GM19438 (cell line): ENCODE results near the gene SLC6A3.

ENCODE experiments used
- ATAC-seq: cut with Tn5 transposase; IDR thresholded peaks from one replicate; pipeline ENCODE4 v1.9.1; 2021; ENCODE audit warnings: low read depth; ENCODE audit not compliant: unreplicated experiment

SLC6A3 gene

DNA sequence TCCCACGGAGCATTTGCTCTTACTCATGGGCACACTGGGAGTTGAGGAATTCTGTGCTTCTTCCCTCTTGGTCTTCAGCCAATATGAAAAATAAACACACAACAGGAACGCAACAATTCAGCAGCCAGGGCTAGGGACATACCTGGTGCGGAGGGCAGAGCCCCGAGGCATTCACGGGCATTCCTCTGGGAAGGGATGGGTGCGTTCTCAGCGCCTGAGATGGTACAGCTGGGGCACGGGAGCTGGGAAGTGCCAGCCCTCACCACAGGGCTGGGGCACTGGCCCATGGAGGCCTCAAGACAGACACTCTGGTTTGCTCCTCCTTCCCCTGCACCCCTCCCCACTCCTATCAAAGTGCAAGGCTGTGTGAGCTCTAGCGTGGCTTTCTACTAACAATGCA is 2.1 kb downstream of the SLC6A3 start:
- no peak for ATAC-seq

DNA sequence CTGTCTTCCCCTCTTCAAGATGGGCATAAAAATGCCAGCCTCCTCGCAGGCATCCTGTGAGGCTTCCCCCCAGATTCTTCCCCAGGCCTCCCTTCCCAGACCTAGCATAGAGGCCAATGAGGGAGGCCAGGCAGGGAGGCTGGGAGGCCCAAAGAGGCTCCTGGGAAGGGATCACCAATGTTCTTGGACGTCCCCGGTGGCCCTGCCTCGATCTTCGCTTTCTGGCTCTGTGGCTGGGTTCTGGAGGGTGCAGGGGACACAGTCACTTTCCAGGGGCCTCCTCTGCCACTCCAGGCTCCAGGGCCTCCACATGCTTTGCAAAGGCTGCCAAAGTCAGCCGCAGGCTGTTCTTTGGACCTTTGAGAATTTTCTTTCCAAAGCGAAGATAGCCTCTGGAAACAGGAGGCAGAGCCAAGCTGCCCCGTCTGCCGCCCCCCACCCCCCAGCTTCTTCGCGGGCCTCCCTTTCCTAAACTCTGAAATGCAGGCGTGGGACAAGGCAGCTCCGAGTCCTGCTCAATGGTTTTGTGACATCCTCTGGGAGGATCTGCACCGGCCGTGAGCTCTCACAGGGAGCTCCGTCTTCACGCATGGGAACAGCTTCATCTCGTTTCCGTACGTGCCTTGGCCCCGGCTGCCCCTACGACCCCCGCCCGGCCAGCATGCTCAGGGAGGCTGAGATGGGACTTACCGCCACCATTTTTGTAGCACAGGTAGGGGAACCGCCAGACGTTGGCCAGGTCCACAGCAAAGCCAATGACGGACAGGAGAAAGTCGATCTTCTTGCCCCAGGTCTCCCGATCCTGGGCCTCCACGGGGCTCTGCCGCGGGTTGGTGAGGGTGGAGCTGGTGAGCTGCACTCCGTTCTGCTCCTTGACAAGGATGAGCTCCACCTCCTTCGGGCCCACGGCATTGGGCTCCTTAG is 2.8 kb downstream of the SLC6A3 start:
- ATAC-seq, result no peak

GRCh38 chr5:1441166-1441865 is 3.9 kb downstream of the SLC6A3 start:
- ATAC-seq, result no peak

- no peak for ATAC-seq
Observed at GRCh38 chr5:1440098-1440493, 5.1 kb downstream of the SLC6A3 start.

DNA sequence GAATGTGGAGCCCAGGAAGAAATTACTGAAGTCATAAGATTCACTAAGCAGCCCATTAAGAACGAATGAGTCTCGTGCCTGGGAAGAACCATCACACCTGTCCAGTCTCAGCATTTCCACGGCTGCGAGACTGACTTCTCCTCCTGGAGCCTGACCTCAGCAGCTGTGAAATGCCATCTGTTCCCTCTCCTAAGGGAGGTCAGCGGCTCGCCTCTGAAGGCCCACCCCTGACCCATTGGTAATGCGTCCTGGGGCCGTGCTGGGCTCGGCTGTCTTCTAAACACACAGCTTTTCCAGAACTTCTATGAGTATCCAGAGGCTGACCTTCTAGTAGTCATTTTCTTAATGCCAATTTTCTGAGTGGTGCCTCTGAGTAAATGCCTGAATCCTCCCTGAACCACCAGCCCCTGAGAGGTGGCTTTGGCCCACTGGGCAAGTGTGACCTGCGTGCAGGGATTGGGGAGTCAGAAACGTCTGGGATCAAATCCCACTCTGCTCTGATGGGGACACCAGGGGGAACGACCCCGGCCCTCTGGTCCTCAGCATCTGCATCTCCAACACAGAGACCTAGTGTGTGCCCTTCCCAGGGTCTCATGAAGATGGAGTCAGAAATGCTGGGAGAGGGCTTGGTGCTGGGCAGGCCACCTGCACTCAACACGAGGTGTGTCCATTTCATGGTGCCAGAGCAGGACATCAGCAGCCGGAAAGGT is 5.7 kb downstream of the SLC6A3 start:
- ATAC-seq, result no peak

DNA sequence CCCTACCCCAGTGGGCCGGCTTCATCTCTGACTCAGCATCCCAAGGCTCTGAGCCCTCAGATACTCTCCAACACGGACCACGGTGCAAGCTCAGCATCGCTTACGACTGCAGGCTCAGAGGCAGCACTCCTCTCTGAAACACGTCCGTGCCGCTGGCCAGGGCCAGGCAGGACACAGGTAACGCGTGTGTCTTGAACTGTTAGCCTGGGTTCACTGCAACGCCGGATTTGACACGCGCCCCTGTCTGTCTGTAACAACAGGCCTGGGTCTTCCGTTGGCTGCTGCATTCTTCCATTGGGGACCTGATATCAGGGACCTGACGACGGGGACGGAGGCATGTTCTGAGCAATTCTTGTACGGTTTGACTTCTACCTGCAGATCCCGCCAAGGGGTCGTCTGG is 6.4 kb downstream of the SLC6A3 start:
- ATAC-seq, result no peak

- ATAC-seq, result no peak
Observed at GRCh38 chr5:1437876-1438559, 7.2 kb downstream of the SLC6A3 start.

- ATAC-seq, result no peak
Observed at GRCh38 chr5:1437226-1437829, 7.9 kb downstream of the SLC6A3 start.

DNA sequence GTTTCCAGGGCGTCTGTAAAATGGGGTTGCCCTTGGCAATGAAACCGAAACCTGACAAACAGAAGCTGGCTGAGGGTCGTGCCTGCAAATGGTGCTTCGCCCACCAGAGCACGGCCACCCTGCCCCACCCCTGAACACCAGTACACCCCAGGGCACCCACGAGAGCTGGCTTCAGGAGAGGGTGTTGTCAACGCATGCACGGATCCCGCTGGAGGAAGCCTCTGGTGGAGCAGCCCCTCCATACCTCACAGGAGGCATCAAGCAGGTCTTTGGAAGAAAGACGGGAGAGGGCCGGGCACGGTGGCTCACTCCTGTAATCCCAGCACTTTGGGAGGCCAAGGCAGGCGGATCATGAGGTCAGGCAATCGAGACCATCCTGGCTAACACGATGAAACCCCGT is 8.6 kb downstream of the SLC6A3 start:
- no peak for ATAC-seq

DNA sequence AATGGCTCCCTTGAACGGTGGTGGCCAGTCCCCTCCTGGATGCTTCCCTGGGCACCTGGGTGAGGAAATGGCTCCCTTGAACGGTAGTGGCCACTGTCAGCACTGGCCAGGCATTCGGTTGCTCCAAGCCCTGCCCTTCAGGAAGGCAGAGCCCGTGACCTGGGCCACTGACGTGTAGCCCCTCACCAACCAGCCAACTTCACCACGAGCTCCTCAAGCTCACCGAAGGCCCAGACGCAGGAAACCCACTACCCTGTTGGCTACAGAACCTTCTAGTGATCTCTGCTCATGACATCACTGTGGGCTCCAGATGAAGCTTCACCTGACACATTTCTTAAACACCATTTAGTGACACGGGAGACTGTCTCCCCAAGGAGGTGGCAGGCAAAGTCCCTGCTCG is 9.2 kb downstream of the SLC6A3 start:
- ATAC-seq, result no peak

DNA sequence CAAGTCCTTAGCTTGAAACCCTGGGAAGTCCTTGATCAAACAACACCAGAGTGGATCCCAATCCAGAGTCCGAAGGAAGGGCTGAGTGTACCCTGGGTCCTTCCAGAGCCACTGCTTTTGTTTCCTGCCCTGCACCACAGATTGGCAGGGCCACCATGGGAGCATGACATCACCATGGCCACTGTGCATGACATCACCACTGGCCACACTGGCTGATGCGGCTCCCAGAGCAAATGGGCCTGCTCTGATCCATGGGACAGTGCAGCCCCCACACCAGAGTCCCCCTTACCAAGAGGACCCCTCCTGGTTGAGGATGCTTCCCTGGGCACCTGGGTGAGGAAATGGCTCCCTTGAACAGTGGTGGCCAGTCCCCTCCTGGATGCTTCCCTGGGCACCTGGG is 9.9 kb downstream of the SLC6A3 start:
- no peak for ATAC-seq

- ATAC-seq, result no peak
Observed at GRCh38 chr5:1432296-1432695, 12.9 kb downstream of the SLC6A3 start.

DNA sequence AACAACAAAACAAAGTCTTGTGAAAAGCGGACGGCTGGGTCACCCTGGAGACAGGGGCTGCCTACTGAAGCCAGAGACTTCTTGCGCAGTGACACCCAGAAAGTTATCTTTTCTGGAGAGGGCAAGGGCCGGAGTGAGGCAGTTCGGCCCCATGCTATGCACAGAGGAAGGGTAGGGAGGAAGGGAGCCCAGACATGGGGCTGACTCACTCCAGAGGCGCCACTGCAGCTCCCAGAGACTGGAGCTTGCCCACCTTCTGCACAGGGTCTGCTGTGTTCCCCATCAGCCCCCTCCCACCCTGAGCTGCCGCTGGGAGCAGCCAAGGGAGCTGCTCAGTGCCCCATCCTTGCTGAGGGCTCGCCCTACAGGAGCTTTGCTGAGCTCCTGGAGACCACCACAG is 13.3 kb downstream of the SLC6A3 start:
- no peak for ATAC-seq

DNA sequence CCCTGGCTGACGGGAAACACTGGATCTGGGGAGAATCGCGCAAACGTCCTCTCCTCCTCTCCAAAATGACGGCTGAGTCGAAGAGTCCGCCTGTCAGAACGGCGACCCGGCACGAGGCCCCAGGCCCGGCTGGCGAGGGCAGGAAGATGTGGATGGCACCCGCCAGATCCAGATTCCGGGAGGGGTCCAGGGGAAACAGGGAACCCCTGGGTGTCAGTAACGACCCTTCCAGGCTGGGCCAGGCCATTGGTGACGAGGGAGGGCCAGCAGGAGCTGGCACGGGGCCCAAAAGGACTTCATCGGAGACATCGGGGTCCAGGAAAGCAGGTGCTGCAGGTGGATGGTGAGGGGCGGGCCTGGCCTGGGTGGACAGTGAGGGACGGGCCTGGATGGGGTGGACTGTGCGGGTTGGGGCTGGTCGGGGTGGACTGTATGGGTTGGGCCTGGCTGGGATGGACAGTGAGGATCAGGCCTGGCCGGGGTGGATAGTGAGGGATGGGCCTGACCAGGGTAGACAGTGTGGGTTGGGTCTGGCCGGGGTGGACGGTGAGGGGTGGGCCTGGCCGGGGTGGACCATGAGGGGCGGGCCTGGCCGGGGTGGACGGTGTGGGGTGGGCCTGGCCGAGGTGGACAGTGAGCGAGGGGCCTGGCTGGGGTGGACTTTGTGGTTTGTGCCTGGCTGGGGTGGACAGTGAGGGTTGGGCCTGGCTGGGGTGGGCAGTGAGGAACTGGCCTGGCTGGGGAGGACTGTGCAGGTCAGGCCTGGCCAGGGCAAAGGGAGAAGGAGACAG is 14.0 kb downstream of the SLC6A3 start:
- no peak for ATAC-seq

DNA sequence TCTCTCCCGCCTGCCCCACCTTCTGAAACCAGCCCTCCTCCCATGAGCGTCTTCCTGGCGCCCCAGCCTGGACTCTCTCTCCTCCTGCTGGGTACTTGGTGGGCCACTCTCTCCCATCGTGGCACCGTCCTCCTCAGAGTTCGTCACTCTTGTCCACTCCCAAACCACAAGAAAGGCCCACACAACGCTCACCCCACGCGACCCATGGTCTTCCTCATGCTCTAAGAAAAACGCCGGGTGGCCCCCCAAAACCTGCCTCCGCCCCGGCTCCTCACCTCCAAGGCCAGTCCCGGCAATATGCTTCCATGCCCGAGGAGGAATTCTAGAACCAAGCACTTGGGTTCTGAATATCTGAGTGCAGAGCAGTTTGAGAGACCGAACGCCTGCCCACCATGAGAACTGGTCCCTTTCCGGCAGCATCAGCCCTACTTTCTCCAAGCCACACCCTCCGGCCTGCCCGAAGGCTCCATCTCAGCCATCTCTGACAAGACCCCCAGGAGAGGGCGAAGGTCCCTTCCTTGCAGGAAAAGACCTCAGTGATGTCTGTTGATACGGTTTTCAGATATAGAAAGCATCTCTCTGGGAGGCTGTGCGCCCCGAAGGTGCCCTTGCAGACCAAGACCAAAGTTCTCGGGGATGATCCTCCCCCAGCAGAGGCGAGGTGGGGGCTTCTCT is 15.0 kb downstream of the SLC6A3 start:
- ATAC-seq, result no peak

GRCh38 chr5:1429496-1429895 is 15.7 kb downstream of the SLC6A3 start:
- no peak for ATAC-seq

GRCh38 chr5:1429066-1429465 is 16.2 kb downstream of the SLC6A3 start:
- no peak for ATAC-seq

DNA sequence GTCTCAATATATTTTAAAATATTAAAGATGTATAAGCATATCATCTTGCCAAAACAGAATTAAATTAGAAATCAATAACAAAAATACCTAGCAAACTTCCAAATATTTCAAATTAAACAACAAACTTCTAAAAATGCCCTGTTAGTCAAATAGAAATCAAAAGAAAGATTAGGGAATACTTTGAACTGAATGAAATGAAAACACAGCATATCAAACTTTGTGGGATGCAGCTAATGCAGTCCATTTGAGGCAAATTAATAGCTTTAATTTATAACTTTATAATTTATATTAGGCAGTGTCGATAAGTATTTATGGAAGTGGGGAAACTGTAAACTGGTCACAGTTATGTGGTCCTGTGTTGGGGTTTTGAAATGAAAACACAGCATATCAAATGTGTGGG is 17.1 kb downstream of the SLC6A3 start:
- ATAC-seq, result no peak

DNA sequence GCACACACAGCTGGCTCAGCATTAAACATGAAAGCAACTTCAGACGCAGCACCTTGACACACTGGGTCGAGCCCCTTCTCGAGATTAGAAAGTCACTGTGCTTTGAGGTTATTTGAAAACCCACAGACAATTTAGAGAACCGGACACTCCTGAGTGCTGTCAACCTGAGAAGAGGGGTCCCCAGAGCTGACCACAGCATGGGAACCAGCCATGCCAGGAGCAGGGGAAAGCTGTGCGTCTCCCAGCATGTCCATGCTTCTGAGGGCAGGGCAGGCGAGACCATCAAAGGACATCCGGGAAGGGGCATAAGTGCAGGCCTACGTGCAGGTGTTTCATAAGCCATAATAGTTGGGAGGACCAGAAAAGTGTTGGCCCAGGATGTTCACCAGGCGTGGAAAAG is 20.5 kb downstream of the SLC6A3 start:
- no peak for ATAC-seq
